Erythroblast (primary cell): ENCODE results near the gene SOD2.

Experiments
- GATA1 ChIP-seq: IDR thresholded peaks from 2 replicates; pipeline ENCODE4 v1.6.1; 2011; ENCODE audit warnings: low read depth, mild to moderate bottlenecking, control low read depth, low read length, moderate library complexity
- POLR2A ChIP-seq: IDR thresholded peaks from 2 replicates; pipeline ENCODE4 v1.6.1; 2011; ENCODE audit warnings: mild to moderate bottlenecking, low read length

DNA sequence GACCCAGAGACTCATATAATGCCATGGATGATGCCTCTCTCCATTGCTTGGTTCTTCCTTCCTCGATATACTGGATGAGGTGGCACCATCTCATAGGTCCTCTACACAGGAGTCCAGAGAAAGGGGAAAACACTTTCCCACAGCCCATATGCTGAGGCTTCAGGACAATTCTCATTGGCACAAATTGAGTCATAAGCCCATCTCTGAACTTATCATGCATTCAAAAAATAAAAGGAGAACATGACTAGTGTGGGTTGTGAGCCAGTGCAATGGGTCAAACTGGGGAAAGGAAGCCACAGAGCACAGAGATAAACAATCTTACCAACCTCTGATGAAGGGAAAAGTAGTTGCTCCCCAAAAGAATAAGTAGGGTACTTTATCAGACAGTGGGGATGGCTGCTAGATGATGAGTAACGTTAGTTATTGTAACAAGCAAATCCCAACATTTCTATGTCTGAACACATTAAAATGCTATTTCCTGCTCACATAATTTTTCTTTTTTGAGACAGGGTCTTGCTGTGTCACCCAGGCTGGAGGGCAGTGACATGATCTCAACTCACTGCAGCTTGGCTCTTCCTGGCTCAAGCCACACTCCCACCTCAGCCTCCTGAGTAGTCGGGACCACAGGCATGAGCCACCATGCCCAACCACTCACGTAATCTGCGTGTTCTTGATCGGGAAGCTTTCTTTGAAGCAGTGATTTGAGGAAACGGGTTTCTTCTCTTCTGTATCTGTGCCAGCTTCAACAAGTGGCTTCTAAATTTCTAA, 27.0 kb downstream of the SOD2 start:
- TF ChIP-seq POLR2A (no peak), GATA1 (no peak)
